ENCODE measurements around the gene ZSWIM1. TPM values are rescaled to one million over a fixed set of nuclear protein-coding genes. Genes with fewer than 3 reads are reported as not detected.

ZSWIM1 gene
- total RNA-seq, 1 experiment from 2014 or later, result 13.0 TPM

- no peaks in the 10 kb centered on the region for H3K9me2 ChIP-seq (ENCODE audit: insufficient read depth)
- no peak for TF ChIP-seq CEBPB (IDR thresholded peaks at IDR 0.05; ENCODE audit: low read depth)
- TF ChIP-seq CTCF (IDR thresholded peaks at IDR 0.05 in 2 of 3, conservative IDR thresholded peaks at IDR 0.05 in 1 of 3; ENCODE audit: borderline replicate concordance in 1 of 3, insufficient read depth in 1 of 3, low read depth in 2 of 3, low read length in 2 of 3), result no peak
- TF ChIP-seq ZBTB33 (IDR thresholded peaks at IDR 0.05; ENCODE audit: extremely low read depth, insufficient replicate concordance, low read length), result no peak
- no peak for TF ChIP-seq POLR2A (IDR thresholded peaks at IDR 0.05; ENCODE audit: borderline replicate concordance, extremely low read depth, insufficient read depth, insufficient read length)
- no peak for TF ChIP-seq ZFX (IDR thresholded peaks at IDR 0.05)
- TF ChIP-seq POLR2AphosphoS5 (IDR thresholded peaks at IDR 0.05; ENCODE audit: low read depth, low read length), result no peak
- no peak for TF ChIP-seq EGR1 (IDR thresholded peaks at IDR 0.05; ENCODE audit: low read depth)
- TF ChIP-seq TCF7L2 (IDR thresholded peaks at IDR 0.05; ENCODE audit: borderline replicate concordance, extremely low read depth, insufficient read depth, insufficient read length), result no peak
- no peak for TF ChIP-seq YY1 (IDR thresholded peaks at IDR 0.05; ENCODE audit: extremely low read depth, insufficient replicate concordance, low read depth, low read length)
- no peak for TF ChIP-seq ATF3 (IDR thresholded peaks at IDR 0.05)
- TF ChIP-seq MAX (IDR thresholded peaks at IDR 0.05), result no peak
- no peak overlapping the region for H3K4me3 ChIP-seq (replicated peaks in 1 of 2; ENCODE audit: low read depth in 1 of 2, low read length in 2 of 2)
- H3K9me3 ChIP-seq (ENCODE audit: control insufficient read depth in 1 of 2, insufficient read depth in 1 of 2, low read depth in 1 of 2, low read length in 2 of 2), result no peaks in the 10 kb centered on the region
- RAD21 ChIA-PET (ENCODE audit: low non-redundant PET in 1 of 2, low total read pairs in 2 of 2, uncharacterized antibody in 2 of 2, unreplicated experiment in 2 of 2), result no interaction called here
- BruUV-seq (replicated peaks), result no TSS peak
- DNase-seq (ENCODE audit: low read depth, low spot score) (no peak), ATAC-seq (no peak)
- peaks cover 0 to 2% of the 10 kb centered on the region in 2 experiments; a peak in 2 of 4 replicates for H3K36me3 ChIP-seq (ENCODE audit: control insufficient read depth in 1 of 2, insufficient read depth in 2 of 2, low read length in 2 of 2)
- no peak overlapping the region for H3K27ac ChIP-seq (ENCODE audit: low read depth, low read length)
- no peaks in the 10 kb centered on the region for H3K4me1 ChIP-seq (ENCODE audit: control insufficient read depth in 1 of 2, insufficient read depth in 2 of 2, low read length in 2 of 2)
- intact Hi-C loops (cut with micrococcal nuclease), result no loop called here
- H2AFZ ChIP-seq (ENCODE audit: low read depth, low read length, poor library complexity, severe bottlenecking), result no peak overlapping the region
- no peak overlapping the region for H3K9ac ChIP-seq (ENCODE audit: low read length)
- no peak overlapping the region for H3K4me2 ChIP-seq (ENCODE audit: low read length)
- POLR2A ChIA-PET, result no interaction called here
- no peaks in the 10 kb centered on the region for H3K27me3 ChIP-seq (ENCODE audit: insufficient read depth, low read length)
- no peaks in the 10 kb centered on the region for H4K20me1 ChIP-seq (ENCODE audit: insufficient read depth)
- CTCF ChIA-PET, result no interaction called here
- H3K79me2 ChIP-seq (ENCODE audit: insufficient read depth, low read length), result no peaks in the 10 kb centered on the region
These were observed 37.5 kb upstream of the ZSWIM1 start for GRCh38 chr20:45843506-45843905.

Data from HCT116 (cell line).